GM23248 (cell line): ENCODE data around the gene CLMP. TPM values are rescaled to one million over a fixed set of nuclear protein-coding genes. Genes with fewer than 3 reads are reported as not detected.

Experiments used
- DNase-seq: peaks from one replicate; pipeline ENCODE4 v3.0.0-alpha.2; 2015
- H2AFZ ChIP-seq: fragments of 200-600 bp; sonication (generic); 2 replicates; pipeline ENCODE4 v1.6.1; 2016; ENCODE audit warnings: antibody characterized with exemption
- H3F3A ChIP-seq: fragments of 200-600 bp; sonication (generic); 2 replicates; pipeline ENCODE4 v1.6.1; 2016; ENCODE audit warnings: mild to moderate bottlenecking, antibody characterized with exemption, mixed run types; ENCODE audit not compliant: insufficient read depth
- H3K27ac ChIP-seq: fragments of 200-600 bp; sonication (generic); 2 replicates; pipeline ENCODE4 v1.5.1; 2016; ENCODE audit warnings: mild to moderate bottlenecking
- H3K27me3 ChIP-seq: fragments of 200-600 bp; sonication (generic); replicated peaks from 2 replicates; pipeline ENCODE4 v1.6.1; 2016; ENCODE audit warnings: mild to moderate bottlenecking; ENCODE audit not compliant: insufficient read depth
- H3K36me3 ChIP-seq: fragments of 200-600 bp; sonication (generic); 2 replicates; pipeline ENCODE4 v1.6.1; 2016; ENCODE audit warnings: low read depth, mild to moderate bottlenecking
- H3K4me1 ChIP-seq: fragments of 200-600 bp; sonication (generic); 2 replicates; pipeline ENCODE4 v1.6.1; 2016; ENCODE audit warnings: mild to moderate bottlenecking; ENCODE audit not compliant: insufficient read depth
- H3K4me2 ChIP-seq: fragments of 200-600 bp; sonication (generic); one replicate; pipeline ENCODE4 v1.6.1; 2016; ENCODE audit warnings: mild to moderate bottlenecking; ENCODE audit not compliant: unreplicated experiment
- H3K4me3 ChIP-seq: fragments of 200-600 bp; sonication (generic); 2 replicates; pipeline ENCODE4 v1.5.1; 2016; ENCODE audit warnings: mild to moderate bottlenecking
- H3K79me2 ChIP-seq: fragments of 200-600 bp; sonication (generic); 2 replicates; pipeline ENCODE4 v1.6.1; 2016; ENCODE audit warnings: mild to moderate bottlenecking; ENCODE audit not compliant: insufficient read depth
- H3K9ac ChIP-seq: fragments of 200-600 bp; sonication (generic); 2 replicates; pipeline ENCODE4 v1.6.1; 2016; ENCODE audit warnings: mild to moderate bottlenecking
- H3K9me2 ChIP-seq: fragments of 200-600 bp; sonication (generic); 2 replicates; pipeline ENCODE4 v1.6.1; 2016; ENCODE audit warnings: mixed run types, mild to moderate bottlenecking, moderate library complexity; ENCODE audit not compliant: insufficient read depth
- H3K9me3 ChIP-seq: fragments of 200-600 bp; sonication (generic); one replicate; pipeline ENCODE4 v1.6.1; 2017; ENCODE audit warnings: low read depth
- H4K20me1 ChIP-seq: fragments of 200-600 bp; sonication (generic); 2 replicates; pipeline ENCODE4 v1.6.0; 2016; ENCODE audit not compliant: insufficient read depth
- EZH2 ChIP-seq: fragments of 200-600 bp; sonication (generic); IDR thresholded peaks from 2 replicates; pipeline ENCODE4 v1.6.1; 2018; ENCODE audit warnings: antibody characterized with exemption, mild to moderate bottlenecking; ENCODE audit not compliant: insufficient read depth, poor library complexity, severe bottlenecking
- EZH2phosphoT487 ChIP-seq: fragments of 200-600 bp; sonication (generic); IDR thresholded peaks from 2 replicates; pipeline ENCODE4 v1.6.1; 2018; ENCODE audit warnings: antibody characterized with exemption, moderate library complexity, mild to moderate bottlenecking, low read depth; ENCODE audit not compliant: insufficient read depth
- WGBS, 2 experiments: methylation state at CpG; one replicate each; pipeline ENCODE4 v1.1.6; 2015 to 2017; ENCODE audit warnings: low lambda C conversion rate in 2 of 2, low coverage in 1 of 2; ENCODE audit errors: missing lambda C conversion rate in 2 of 2; 5-methylcytosine and 5-hydroxymethylcytosine counted together
- in situ Hi-C: fragments of 300-500 bp; cut with MboI; formaldehyde crosslinking; loops from 2 replicates; pipeline ENCODE4 v1.15.0; 2020
- polyA plus RNA-seq: library from polyadenylated mRNA; unstranded; fragments of >200 nt; fragmentation: Nextera tagmentation; extraction: Ambion mirVana; gene quantifications from 2 replicates; pipeline ENCODE4 v1.2.1, GENCODE V29; 2016
- total RNA-seq: library from RNA; depleted of rRNA; stranded (reverse); fragments of >200 nt; shearing (Covaris generic); gene quantifications from 2 replicates; pipeline ENCODE4 v1.2.3, GENCODE V29; 2014

CLMP gene
- total and polyA plus RNA-seq, 2 experiments from 2014 or later = 166 to 215 TPM

- in situ Hi-C loops = no loop called here
- Histone ChIP-seq H3K9me3 (no peaks in the 10 kb centered on the region), H4K20me1 (no peaks in the 10 kb centered on the region), H3K27ac (peak overlapping the region; percentile 91), H3F3A (peaks cover 45% of the 10 kb centered on the region), H2AFZ (peak overlapping the region; percentile 46), H3K9me2 (no peaks in the 10 kb centered on the region), H3K79me2 (no peaks in the 10 kb centered on the region), H3K36me3 (no peaks in the 10 kb centered on the region), H3K4me3 (peak overlapping the region; percentile 42), H3K4me1 (peaks cover 32% of the 10 kb centered on the region), H3K9ac (peak overlapping the region; percentile 65), H3K4me2 (peak overlapping the region; percentile 79), H3K27me3 (no peaks in the 10 kb centered on the region)
- 2 to 6% methylated on average over 6 of the region's 6 CpGs for WGBS, 2 experiments
- peak; percentile 92 for DNase-seq
- no peak for TF ChIP-seq EZH2
These were observed 36.2 kb upstream of the CLMP start for GRCh38 chr11:123231256-123231655.

DNA sequence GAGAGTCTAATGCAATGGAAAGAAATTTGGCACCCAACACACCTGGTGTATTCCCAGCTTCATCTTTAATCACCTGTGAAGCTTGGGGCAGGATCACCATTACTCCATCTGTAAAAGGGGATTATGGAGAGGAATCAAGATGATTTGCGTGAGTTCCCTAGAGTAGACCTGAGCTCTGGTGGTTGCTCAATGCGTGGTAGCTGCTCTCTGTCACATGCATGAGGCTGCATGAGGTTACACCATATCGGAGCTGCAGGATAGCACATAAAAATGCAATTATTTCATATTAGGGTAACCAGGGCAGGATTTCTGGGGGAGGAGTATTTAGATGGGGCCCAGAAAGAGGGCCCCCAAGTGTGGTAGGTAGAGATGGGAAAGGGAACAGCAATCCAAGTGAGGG is 35.3 kb upstream of the CLMP start:
- no peak overlapping the region for H2AFZ ChIP-seq
- H3K4me2 ChIP-seq = peak overlapping the region; percentile 79
- no peaks in the 10 kb centered on the region for H4K20me1 ChIP-seq
- no peak for DNase-seq
- no peak overlapping the region for H3K4me3 ChIP-seq
- TF ChIP-seq EZH2phosphoT487 (no peak), EZH2 (no peak)
- H3K9me3 ChIP-seq = no peaks in the 10 kb centered on the region
- peak overlapping the region; percentile 91 for H3K27ac ChIP-seq
- no peak overlapping the region for H3K9ac ChIP-seq
- peaks cover 32% of the 10 kb centered on the region for H3K4me1 ChIP-seq
- in situ Hi-C loops = no loop called here
- no peaks in the 10 kb centered on the region for H3K27me3 ChIP-seq
- no peaks in the 10 kb centered on the region for H3K9me2 ChIP-seq
- WGBS, 2 experiments = 86 to 90% methylated on average over 3 of the region's 3 CpGs
- no peaks in the 10 kb centered on the region for H3K79me2 ChIP-seq
- H3K36me3 ChIP-seq = no peaks in the 10 kb centered on the region
- peaks cover 36% of the 10 kb centered on the region for H3F3A ChIP-seq

DNA sequence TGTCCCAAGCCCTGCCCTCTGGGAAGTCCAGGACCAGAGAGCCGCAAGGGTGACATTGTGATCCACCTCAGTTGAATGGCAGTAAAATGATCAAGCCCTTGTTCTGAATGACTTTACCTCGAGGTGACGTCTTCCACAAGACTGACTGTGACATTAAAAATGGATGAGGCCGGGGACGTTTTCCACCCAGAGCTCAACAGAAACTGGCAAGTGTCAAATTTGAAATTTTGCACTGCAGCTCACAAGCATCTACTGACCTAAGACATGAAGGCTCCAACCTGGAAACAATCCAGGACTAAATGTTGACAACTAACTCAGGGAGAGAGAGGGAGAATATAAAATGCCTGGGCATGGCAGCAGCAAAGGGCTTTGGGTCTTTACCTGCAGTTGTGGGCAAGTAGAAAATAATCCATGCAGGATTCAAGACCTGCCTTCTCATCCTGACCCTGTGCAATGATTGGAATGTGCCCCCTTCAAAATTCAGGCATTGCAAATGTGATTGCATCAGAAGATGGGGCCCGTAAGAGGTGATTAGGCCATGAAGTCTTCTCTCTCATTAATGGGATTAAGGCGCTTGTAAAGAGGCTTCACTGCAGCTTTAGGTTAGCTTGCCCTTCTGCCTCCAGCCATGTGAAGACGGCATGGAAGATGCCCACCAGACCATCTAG is 33.6 kb upstream of the CLMP start:
- in situ Hi-C loops = no loop called here
- Histone ChIP-seq H3K9ac (no peak overlapping the region), H3K27me3 (no peaks in the 10 kb centered on the region), H4K20me1 (no peaks in the 10 kb centered on the region), H3K9me3 (no peaks in the 10 kb centered on the region), H3F3A (peaks cover 29% of the 10 kb centered on the region), H3K9me2 (no peaks in the 10 kb centered on the region), H2AFZ (no peak overlapping the region), H3K4me2 (no peak overlapping the region), H3K4me3 (no peak overlapping the region), H3K27ac (no peak overlapping the region), H3K79me2 (no peaks in the 10 kb centered on the region), H3K36me3 (no peaks in the 10 kb centered on the region), H3K4me1 (peaks cover 36% of the 10 kb centered on the region)
- 75% methylated on average over 8 of the region's 8 CpGs for WGBS, 2 experiments
- TF ChIP-seq EZH2 = no peak
- TF ChIP-seq EZH2phosphoT487 = no peak
- peak; percentile 19 for DNase-seq

DNA sequence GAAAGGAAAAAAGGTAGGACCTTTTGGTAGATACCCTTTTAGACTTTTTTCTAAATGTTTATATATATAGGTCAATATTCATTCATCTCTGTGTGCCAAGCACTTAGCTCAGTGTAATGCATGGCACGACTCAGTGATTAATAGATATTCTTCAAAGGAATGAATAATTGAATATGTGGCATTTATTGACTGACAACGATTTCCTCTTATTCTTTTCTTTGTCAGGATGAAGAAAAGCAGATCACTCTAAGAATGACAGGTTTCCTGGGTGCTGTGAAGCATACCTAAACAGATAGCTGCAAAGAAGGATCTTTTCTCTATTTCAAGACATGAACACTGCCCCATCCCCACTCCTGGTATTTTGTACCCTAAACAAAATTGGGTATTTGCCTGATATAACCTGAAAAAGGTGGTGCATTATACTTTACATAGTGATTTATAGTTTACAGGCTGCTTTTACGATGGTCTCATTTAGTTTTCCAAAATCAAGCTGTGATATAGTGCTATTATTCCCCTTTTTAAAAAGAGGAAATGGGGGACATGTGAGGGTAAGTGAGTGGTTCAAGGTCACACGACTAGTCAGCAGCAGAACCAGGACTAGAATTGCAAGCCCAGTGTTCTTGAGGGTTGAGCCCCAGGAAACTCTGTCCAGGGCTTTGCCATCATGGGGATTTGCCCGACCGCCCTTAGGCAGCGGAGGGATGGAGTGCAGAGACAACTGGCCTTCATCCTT is 32.9 kb upstream of the CLMP start:
- Histone ChIP-seq H3K9me2 (no peaks in the 10 kb centered on the region), H2AFZ (no peak overlapping the region), H3K9me3 (no peaks in the 10 kb centered on the region), H3F3A (peaks cover 29% of the 10 kb centered on the region), H3K27ac (no peak overlapping the region), H3K9ac (no peak overlapping the region), H3K36me3 (no peaks in the 10 kb centered on the region), H3K79me2 (no peaks in the 10 kb centered on the region), H3K4me2 (no peak overlapping the region), H3K27me3 (no peaks in the 10 kb centered on the region), H3K4me1 (peaks cover 29% of the 10 kb centered on the region), H4K20me1 (no peaks in the 10 kb centered on the region), H3K4me3 (no peak overlapping the region)
- TF ChIP-seq EZH2 (no peak), EZH2phosphoT487 (no peak)
- WGBS, 2 experiments = 85 to 90% methylated on average over 7 of the region's 7 CpGs
- in situ Hi-C loops = no loop called here
- DNase-seq = no peak

DNA sequence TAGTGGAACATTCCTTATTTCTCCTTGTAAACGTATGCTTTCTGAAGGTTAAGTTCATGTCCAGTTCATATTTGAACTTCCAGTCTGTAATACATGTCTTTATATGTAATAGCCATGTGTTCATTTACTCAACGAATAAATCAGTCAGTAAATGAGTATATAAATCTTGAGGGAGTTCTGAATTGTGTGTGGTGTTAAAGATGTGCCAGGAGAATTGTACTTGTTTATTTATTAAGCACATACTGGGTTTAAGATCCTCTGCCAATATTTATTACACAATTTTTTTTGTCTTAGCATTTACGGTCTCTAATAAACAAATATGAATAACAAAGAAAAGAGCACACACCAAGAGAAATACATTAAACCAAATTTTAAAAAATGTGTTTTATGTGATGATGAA is 26.5 kb upstream of the CLMP start:
- Histone ChIP-seq H3K4me3 (no peak overlapping the region), H4K20me1 (no peaks in the 10 kb centered on the region), H3K27ac (no peak overlapping the region), H2AFZ (no peak overlapping the region), H3K9me3 (no peaks in the 10 kb centered on the region), H3K36me3 (no peaks in the 10 kb centered on the region), H3F3A (peaks cover 31% of the 10 kb centered on the region), H3K27me3 (no peaks in the 10 kb centered on the region), H3K9me2 (no peaks in the 10 kb centered on the region), H3K79me2 (no peaks in the 10 kb centered on the region), H3K4me2 (no peak overlapping the region), H3K9ac (no peak overlapping the region), H3K4me1 (peaks cover 26% of the 10 kb centered on the region)
- TF ChIP-seq EZH2 = no peak
- no peak for TF ChIP-seq EZH2phosphoT487
- no peak for DNase-seq
- 43% methylated on average over 3 of the region's 3 CpGs for whole genome bisulfite sequencing, 2 experiments
- in situ Hi-C loops = no loop called here
